ENCODE data around the gene USP22. TPM values are rescaled to one million over a fixed set of nuclear protein-coding genes. Genes with fewer than 3 reads are reported as not detected.

Gene USP22
- total and polyA plus RNA-seq, 2 of the 8 experiments (the other 6 are each of a cell fraction or from before 2014, with no cell fraction given), result 221 to 316 TPM

GRCh38 chr17:21019976-21020586, 22.7 kb downstream of the USP22 start (continued):
- TF ChIP-seq SP2 (IDR thresholded peaks at IDR 0.05; ENCODE audit: low read length) (no peak), HDAC6 (IDR thresholded peaks at IDR 0.05; ENCODE audit: low read depth, low read length) (no peak), MAX (IDR thresholded peaks at IDR 0.05) (no peak)

Measured in H1 (cell line).